Suprapubic skin (tissue), 3 donors: Measurements from ENCODE around the gene TCAP.

ENCODE experiments used
- CTCF ChIP-seq, 2 donors: fragments of 200-600 bp in 1 of 2; fragments of 450-650 bp in 1 of 2; sonication (generic) in 1 of 2; IDR thresholded peaks; one replicate each; pipeline ENCODE4 v1.5.1; 2016 to 2019; ENCODE audit warnings: antibody characterized with exemption in 2 of 2, mild to moderate bottlenecking in 1 of 2, moderate library complexity in 1 of 2
- EP300 ChIP-seq: sonication (generic); formaldehyde crosslinking; IDR thresholded peaks from one replicate; pipeline ENCODE4 v1.6.1; 2017; ENCODE audit warnings: antibody characterized with exemption

- TF ChIP-seq CTCF (IDR thresholded peaks at IDR 0.05) = no peak
- TF ChIP-seq EP300 = no peak
Observed at GRCh38 chr17:39628655-39629493, 36.3 kb upstream of the TCAP start.
